Hematopoietic multipotent progenitor cell treated with erythropoietin and hydrocortisone succinate and interleukin-3 and kit ligand, for 8 days (in vitro differentiated cells): ENCODE measurements around the gene ABHD13.
A peak's percentile ranks its signal among the peaks of the same experiment; 100 is the strongest.
"Not testable (repeated sequence)": the region's sequence is repeated elsewhere in the genome, so short reads cannot be mapped to it uniquely, and the experiment has no call there.

Experiments
- DNase-seq: peaks from one replicate; pipeline ENCODE4 v3.0.0-alpha.2; 2015

ABHD13 gene

DNA sequence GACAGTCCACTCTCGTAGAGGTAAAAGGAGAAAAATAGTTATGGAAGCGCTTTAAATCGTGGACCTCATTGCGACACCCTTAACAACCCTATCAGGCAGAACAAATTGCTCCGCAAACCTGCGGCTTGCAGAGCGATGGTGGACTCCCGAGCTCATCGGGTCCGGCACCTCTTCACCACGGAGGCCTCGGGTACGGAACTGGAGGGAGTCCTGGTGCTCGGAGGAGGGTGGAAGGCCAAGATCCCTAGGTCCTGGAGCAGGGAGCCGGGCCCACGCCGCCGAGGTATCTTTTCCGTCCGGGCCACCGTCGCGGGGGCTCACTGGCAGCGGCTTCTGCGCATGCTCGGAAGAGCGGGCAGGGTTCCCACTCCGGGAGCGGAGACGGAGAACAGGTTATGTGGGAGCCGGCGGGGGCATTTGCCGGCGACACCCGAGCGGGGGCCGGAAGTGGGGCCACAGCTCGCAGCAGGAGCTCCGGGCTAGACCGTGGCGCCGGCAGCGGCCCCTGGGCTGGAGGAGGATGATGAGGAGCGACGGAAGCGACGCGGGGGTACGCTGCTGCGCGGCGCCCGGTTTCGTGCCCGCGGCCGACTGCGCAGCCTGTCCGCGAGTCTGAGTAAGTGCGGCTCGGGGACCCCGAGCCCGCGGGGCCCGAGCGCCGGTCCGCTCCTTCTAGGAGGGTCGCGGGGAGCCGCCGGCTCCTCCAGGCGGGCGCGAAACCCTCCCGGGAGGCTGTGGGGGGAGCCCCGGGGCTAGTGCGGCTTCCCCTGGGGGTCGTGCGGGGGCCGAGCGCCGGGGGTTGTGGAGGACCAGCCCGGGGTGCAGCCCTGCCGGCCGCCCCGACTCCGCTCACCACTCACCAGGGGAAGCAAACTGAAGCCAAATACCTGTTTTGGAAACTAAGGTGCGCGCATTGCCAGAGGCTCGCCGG, at the start of gene ABHD13:
ABHD13 (plus strand) TSS at position 349 of the 931 bp plus-strand sequence. CDS start 10,827 bp downstream, outside the sequence.
- DNase-seq = peak; percentile 92

- no peak for DNase-seq
Observed at GRCh38 chr13:108168929-108169328, 49.3 kb upstream of the ABHD13 start.

- peak; percentile 43 for DNase-seq
Observed at GRCh38 chr13:108176685-108177274, 41.4 kb upstream of the ABHD13 start.

DNA sequence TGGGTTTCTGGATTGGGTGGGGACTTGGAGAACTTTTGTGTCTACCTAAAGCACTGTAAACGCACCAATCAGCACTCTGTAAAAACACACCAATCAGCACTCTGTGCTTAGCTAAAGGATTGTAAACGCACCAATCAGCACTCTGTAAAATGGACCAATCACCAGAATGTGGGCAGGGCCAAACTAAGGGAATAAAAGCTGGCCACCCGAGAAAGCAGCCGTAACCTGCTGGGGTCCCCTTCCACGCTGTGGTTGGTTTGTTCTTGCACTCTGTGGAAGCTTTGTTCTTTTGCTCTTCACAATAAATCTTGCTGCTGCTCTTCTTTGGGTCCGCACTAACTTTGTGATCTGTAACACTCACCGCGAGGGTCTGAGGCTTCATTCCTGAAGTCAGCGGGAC, 40.1 kb upstream of the ABHD13 start:
- DNase-seq = no peak

DNA sequence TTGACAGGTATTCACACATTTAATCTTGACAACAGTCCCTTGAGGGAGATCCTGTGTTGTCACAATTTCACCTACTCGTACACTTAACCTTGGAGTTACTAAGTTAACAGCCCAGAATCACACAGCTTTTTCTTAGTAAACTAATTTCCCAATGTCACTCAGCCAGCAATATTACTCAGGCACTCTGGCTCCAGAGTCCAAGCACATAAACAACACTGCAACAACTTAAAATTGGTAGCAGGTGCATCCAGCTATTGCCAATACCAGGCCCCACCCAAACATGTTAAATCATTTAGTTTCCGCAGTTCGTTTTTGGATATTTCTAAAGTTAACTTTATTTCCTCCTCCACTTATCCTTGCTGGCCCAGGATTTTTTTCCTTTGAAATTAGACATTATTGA, 35.5 kb upstream of the ABHD13 start:
- DNase-seq = no peak

GRCh38 chr13:108185223-108185622, 33.0 kb upstream of the ABHD13 start:
- no peak for DNase-seq

GRCh38 chr13:108188260-108188659, 29.9 kb upstream of the ABHD13 start:
- no peak for DNase-seq

GRCh38 chr13:108190897-108191296, 27.3 kb upstream of the ABHD13 start:
- DNase-seq = no peak

DNA sequence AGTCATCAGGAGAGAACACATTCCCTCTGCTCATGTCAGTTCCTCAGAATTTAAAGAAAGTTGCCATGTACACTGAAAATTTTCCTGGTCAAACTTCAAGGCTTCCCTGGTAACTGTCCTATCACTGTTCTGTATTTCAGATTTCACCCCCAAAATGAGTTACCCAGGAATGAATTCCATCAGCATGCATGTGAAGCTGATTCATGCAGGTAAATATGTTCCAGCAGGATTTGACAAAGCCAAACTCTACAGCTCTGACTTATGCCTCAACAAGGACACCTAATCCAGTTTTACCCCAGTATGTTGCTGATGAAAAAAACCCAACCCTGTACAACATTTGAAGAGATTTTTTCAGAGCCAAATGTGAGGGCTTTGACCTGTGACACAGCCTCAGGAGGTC, 24.4 kb upstream of the ABHD13 start:
- DNase-seq = no peak

- DNase-seq = no peak
Observed at GRCh38 chr13:108194435-108194936, 23.7 kb upstream of the ABHD13 start.

- DNase-seq = no peak
Observed at GRCh38 chr13:108195146-108195545, 23.0 kb upstream of the ABHD13 start.

- DNase-seq = no peak
Observed at GRCh38 chr13:108195861-108196260, 22.3 kb upstream of the ABHD13 start.

DNA sequence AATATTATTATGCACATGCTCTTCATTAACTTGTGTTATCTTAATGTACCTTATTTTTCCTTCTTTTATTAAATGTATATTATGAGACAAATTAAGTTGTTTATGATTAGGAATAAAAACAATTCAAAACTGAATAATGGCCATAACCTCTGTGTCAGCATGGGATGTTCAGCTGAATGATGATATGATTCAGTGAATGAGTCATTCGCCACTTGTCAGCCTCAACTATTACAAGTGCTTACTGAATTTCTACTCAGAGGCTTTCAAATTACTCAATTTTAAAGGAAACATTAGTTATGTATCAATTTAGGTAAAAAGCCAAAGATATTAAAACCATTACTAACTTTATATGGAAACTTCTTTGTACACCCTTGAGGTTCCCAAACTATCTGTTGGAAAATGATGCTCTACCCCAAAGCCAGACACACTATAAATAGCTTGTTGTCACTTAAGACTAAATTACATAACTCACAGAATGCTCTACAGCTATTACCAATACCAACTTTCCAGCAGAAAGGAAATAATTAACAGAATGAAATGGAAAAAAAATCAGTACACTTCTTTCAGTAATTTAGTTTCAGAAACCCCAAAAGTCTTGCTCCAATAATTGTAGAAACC, 17.3 kb upstream of the ABHD13 start:
- DNase-seq = no peak

DNA sequence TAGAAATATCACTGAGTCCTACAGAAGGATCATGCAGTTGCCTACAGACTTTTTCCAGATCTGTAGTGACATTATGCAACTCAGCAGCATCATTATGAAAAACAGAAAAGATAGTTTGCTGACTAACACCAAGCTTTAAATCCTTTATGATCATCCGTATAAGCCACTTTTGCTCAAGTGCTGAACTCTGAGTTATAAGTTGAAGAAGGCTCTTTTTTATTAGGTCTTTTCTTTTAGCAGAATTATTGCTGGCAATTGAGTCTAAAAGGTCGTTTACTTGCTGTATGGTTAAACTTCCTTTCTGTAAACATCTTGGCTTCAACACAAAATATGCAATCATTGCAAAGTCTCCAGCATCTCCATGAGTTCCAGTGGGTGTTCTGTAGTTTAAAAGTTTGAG, 7.6 kb upstream of the ABHD13 start:
- DNase-seq = no peak

GRCh38 chr13:108212886-108213285, 5.3 kb upstream of the ABHD13 start:
- no peak for DNase-seq

GRCh38 chr13:108213946-108214345, 4.2 kb upstream of the ABHD13 start:
- DNase-seq = no peak

DNA sequence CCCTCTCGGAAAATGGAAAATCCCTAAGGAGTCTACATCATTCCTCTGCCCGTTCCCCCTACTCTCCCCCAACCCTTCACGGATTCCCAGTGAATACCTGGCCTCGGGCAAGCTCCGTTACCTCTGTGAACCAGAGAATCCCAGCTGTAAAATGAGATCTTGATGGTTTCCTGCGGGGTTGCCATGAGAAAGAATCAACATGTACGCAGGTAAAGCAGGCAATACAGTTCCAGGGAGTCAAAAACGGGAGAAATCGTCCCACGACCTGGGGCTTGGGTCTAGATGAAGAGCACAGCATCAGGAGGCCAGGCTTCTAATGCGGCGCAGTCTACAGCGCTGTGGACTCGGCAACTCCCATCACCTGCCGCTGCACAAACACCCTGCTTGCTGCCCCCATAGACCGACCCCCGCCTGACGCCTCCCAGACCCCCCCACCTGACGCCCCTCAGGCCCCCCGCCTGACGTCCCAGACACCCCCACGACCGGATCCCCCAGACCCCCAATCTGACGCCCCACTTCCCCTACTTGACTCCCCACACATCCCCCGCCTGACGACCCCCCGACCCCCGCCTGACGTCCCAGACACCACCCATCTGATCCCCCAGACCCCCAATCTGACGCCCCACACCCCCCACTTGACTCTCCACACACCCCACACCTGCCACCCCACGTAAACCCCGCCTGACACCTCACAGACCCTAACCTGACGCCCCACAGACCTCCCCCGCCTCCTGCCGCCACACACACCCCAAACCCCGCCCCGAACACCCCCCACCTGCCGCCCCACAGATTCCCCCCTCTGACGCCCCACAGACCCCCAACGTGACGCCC, 3.5 kb upstream of the ABHD13 start:
- DNase-seq = no peak

- peak; percentile 92 for DNase-seq
Observed at GRCh38 chr13:108215436-108215835, 2.8 kb upstream of the ABHD13 start, which contains the start of gene LIG4. LIG4 (minus strand) TSS chr13:108215536; CDS start chr13:108211268, 4,268 bp downstream.

- DNase-seq = not testable (repeated sequence)
Observed at GRCh38 chr13:108217307-108218043, 717 bp upstream of the ABHD13 start.

DNA sequence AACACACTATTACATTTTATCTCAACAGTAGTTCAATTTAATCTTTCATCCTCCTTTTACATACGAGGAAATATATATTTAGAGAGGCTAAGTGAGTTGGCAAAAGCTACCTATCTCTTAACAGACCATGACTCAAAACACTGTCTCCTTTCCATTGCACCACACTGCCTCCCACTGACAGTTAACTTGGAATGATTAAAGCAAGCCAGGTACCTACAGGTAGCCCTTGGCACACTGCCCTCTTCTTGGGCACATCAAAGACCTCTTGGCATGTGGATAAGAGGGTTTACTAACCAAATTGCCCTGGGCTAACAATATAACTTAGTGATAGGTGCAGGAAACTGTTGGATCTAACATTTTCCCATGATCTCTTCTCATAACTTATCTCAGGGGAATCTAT, 1.8 kb downstream of the ABHD13 start:
- no peak for DNase-seq

- no peak for DNase-seq
Observed at GRCh38 chr13:108223687-108224503, 5.7 kb downstream of the ABHD13 start.
